ENCODE measurements around the gene ZPR1.

GRCh38 chr11:116725434-116726221 is 62.2 kb downstream of the ZPR1 start:
- no peak for TF ChIP-seq ZNF521 (tag by site-specific recombination; IDR thresholded peaks at IDR 0.05)
- TF ChIP-seq CTCF (tag by site-specific recombination; IDR thresholded peaks at IDR 0.05) = no peak
- no peak for TF ChIP-seq ZNF776 (tag by site-specific recombination; IDR thresholded peaks at IDR 0.05; ENCODE audit: borderline replicate concordance)
- no peak for TF ChIP-seq ZNF174 (tag by site-specific recombination; IDR thresholded peaks at IDR 0.05)
- TF ChIP-seq ZNF23 (tag by site-specific recombination; IDR thresholded peaks at IDR 0.05; ENCODE audit: borderline replicate concordance) = no peak
- no peak for TF ChIP-seq SP7 (tag by site-specific recombination; IDR thresholded peaks at IDR 0.05)
- no peak for TF ChIP-seq PATZ1 (tag by site-specific recombination; IDR thresholded peaks at IDR 0.05)
